GM19328 (cell line): Measurements from ENCODE around the gene SIM1.
"Not testable (repeated sequence)": the region's sequence is repeated elsewhere in the genome, so short reads cannot be mapped to it uniquely, and the experiment has no call there.

Source experiments
- ATAC-seq: cut with Tn5 transposase; IDR thresholded peaks from one replicate; pipeline ENCODE4 v1.9.1; 2021; ENCODE audit warnings: mild to moderate bottlenecking, moderate library complexity; ENCODE audit not compliant: unreplicated experiment

The SIM1 gene

DNA sequence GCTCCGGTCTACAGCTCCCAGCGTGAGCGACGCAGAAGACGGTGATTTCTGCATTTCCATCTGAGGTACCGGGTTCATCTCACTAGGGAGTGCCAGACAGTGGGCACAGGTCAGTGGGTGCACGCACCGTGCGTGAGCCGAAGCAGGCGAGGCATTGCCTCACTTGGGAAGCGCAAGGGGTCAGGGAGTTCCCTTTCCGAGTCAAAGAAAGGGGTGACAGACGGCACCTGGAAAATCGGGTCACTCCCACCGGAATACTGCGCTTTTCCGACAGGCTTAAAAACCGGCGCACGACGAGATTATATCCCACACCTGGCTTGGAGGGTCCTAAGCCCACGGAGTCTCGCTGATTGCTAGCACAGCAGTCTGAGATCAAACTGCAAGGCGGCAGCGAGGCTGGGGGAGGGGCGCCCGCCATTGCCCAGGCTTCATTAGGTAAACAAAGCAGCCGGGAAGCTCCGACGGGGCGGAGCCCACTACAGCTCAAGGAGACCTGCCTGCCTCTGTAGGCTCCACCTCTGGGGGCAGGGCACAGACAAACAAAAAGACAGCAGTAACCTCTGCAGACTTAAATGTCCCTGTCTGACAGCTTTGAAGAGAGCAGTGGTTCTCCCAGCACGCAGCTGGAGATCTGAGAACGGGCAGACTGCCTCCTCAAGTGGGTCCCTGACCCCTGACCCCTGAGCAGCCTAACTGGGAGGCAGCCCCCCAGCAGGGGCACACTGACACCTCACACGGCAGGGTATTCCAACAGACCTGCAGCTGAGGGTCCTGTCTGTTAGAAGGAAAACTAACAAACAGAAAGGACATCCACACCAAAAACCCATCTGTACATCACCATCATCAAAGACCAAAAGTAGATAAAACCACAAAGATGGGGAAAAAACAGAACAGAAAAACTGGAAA lies 109.7 kb downstream of the SIM1 start:
- ATAC-seq: not testable (repeated sequence)

DNA sequence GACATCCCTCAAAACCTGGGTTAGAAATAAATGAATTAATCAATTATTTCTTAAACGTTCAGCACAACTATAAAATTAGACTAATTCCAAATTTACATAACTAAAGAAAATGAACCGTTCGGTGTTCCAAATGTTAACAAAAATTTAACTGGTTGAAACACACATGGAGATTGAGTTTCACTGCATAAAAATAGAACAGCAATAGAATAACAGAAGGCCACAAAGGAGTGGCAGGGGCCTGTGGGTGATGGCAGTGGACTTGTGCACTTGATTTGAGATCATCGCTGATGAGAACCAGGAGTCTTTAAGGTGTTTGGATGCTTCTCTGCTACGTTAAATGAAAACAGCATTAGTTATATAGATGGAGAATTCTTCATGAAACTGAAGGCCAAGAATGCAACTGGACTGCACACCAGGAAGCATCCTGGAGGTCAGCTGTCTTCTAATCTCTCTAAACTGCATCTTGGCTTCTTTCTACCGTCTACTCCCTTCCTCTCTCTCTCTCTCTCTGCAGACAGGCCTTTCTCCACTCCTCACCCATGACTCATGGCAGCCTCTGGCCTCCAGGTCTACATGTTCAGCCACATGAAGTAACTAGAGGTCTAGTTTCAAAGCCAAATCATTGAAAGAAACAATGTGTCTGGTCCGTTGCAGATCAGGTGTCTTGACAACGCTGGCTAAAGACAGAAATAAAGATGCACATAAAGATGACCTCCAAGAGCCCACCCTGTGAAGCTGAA lies 111.3 kb downstream of the SIM1 start:
- no peak for ATAC-seq

GRCh38 chr6:100350139-100350538 lies 114.6 kb downstream of the SIM1 start:
- no peak for ATAC-seq

GRCh38 chr6:100349366-100349765 lies 115.4 kb downstream of the SIM1 start:
- no peak for ATAC-seq

- no peak for ATAC-seq
Observed at GRCh38 chr6:100347901-100348550, 116.7 kb downstream of the SIM1 start.

DNA sequence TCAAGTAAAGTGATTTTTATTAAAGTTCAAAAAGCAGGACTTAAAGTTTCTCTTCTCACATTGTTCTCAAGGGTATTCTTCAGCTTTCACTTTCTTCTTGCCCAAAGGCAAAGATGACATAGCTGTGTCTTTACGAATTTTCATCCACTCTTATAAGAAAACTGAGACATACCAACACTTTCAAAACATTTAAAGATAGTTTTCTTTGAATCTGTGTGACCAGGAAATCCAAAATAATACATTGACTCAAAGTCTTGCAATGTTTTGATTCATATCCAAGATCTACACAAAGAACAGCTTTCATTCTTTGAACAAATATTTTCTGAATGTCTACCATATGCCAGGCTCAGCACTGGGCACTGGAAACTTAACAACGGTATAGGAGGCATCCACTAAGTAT lies 117.9 kb downstream of the SIM1 start:
- no peak for ATAC-seq

DNA sequence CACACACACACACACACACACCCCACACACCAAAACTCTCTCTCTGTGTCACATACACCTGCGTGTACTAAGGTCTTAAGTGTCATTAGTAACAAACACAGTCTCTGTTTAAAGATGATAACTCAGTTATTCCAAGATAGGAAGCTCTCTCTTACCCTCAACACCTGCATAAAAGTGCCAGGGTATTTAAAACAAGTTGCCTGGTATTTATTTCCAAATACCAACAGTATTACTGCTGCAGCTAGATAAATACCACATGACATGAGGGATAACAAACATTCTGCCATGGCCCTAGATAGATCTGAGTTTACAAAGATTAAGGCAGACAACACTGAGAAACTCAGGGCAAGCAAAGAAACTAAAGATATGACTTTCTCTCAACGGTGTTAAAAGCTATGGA lies 118.5 kb downstream of the SIM1 start:
- ATAC-seq: no peak

DNA sequence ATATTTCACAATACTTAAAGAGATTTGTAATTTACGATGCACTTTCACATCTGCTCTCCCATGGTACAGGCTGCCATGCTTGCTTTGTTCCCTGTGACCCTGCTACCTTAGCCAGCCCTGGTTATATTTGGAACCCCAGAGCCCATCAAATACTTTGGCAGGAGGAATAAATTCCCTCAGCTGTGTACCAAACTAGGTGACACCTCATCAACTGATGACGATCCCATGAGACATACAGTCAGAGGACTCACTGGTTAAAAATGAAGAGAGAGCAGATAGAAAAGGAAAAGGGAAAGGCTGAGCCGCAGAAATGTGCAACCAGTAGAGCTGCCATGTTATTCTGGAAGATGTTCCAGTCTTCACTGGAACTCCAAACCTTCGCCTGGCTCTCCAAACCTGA lies 120.0 kb downstream of the SIM1 start:
- ATAC-seq: no peak

- ATAC-seq: no peak
Observed at GRCh38 chr6:100344321-100344720, 120.4 kb downstream of the SIM1 start.

DNA sequence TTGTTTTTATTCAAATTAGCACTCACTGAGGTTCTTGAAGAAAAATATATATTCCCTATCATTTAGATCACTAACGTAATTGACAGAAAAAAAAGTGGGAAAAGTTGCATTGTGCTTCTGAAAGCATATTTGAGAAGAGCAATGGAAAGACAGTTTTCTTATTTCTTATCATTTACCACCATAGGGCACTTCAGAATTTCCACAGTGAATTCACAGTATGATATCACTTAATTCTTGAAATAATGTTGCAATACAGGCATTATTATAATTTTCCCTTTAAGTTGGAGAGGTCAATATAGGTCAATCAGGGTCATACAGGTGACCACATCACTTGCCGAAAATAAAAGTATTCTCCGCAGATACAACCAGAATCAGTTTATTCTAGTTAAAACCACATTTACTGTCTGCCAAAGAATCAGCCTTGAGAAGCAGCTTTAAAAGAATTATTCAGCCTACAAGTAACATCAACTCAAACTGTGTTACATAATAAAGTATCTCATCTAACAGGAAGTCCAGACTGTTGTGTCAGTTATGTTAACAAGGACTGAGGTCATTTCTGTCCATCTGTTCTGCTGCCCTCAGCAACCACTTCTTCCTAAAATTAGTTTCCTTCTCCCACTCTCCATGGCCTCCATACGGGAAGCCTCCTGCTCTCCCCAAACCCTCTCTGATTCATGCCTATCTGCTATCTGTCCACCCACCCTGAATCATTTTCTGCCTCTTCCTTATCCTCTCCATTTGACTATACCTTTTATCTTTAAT lies 121.2 kb downstream of the SIM1 start:
- no peak for ATAC-seq

- ATAC-seq: no peak
Observed at GRCh38 chr6:100342830-100343229, 121.9 kb downstream of the SIM1 start.

GRCh38 chr6:100339574-100340255 lies 125.0 kb downstream of the SIM1 start:
- ATAC-seq: no peak

- no peak for ATAC-seq
Observed at GRCh38 chr6:100338090-100338489, 126.6 kb downstream of the SIM1 start.

- no peak for ATAC-seq
Observed at GRCh38 chr6:100336876-100337275, 127.8 kb downstream of the SIM1 start.

DNA sequence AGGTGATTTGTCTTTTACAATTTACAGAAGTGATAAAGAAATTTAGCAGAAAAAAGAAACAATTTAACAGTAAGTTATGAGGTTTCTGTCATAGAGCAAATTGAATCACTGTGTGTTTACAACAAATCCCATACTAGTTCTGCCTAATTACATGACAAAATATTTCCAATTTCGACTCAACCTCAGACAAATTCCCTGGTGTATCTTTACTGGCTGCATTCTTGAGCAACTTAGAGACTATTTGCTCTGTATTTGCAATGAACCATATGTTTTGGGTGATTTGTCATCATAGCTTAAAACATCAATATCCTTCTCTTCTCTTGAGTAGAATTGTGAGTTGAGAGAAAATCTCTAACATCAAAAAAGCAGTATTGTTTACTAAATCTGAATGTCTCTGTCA lies 128.7 kb downstream of the SIM1 start:
- ATAC-seq: no peak
